ENCODE measurements around the gene RELL1. TPM values are rescaled to one million over a fixed set of nuclear protein-coding genes. Genes with fewer than 3 reads are reported as not detected.
"Not testable (repeated sequence)": the region's sequence is repeated elsewhere in the genome, so short reads cannot be mapped to it uniquely, and the experiment has no call there.

The RELL1 gene
- total RNA-seq, 1 donor from 2014 or later: 74.7 TPM

DNA sequence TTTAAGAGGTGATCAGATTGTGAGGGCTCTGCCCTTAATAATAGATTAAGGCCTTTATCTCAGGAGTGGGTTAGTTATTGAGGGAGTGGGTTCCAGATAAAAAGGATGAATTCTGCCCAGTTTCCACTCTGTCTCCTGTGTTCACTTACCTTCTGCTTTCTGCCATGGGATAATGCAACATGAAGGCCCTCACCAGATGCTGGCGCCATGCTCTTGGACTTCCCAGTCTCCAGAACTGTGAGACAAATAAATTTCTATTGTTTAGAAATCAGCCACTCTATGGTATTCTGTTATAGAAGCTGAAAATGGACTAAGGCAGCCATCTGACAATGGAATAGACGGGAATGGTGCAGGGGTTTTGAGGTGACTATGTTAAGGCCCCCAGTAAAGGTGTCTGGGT, 6.9 kb upstream of the RELL1 start:
- no peak for DNase-seq

DNA sequence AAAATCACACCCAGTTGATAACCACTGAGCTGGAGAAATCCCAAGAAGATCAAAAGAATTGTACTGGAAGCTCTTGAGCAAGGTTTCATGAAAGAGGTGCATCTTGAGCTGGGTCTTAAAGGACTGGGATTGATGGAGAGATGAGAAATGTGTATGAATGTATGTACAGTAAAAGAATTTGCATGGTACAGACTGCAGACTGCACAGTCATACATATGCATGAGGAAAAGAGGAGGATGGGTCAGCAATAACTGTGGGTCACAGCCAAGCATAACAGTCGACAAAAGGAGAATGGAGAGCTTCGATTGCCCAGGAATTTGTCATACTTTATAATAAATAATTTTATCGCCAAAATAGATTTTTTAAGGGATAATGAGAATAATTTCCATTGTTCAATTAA, 4.8 kb upstream of the RELL1 start:
- DNase-seq: no peak

DNA sequence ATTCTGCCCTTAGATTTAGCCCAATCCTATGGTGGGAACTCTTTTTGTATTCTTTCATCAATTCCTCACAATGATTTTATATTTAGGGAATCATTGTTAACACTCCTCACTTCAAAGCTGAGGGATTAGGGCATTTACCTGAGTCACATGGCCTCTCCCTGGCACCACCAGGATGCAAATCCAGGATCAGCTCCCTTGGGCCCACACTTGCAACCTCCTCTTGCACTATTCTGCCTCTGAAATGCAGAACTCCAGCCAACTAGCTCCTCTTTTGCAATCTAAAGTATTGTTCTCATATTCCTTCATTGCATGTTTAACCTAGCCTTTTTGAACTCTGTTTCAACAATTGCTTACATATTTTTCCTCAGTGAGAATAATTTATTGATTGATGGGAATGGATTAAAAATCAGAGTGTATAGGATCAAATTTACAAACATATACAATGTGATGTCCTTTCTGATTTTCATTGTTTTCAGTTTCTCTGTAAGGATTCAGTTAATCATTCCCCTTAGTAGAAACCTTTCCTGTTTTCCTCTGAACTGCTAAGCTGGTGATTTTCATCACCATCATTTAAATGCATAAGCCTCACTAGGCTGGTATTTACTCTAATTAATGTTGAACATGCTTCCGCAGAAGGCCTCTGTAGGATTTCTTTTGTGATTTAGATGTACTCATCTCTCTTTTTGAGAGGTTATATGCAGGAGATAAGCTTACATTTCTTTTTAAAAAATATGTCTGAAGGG, 3.3 kb upstream of the RELL1 start:
- DNase-seq: no peak

DNA sequence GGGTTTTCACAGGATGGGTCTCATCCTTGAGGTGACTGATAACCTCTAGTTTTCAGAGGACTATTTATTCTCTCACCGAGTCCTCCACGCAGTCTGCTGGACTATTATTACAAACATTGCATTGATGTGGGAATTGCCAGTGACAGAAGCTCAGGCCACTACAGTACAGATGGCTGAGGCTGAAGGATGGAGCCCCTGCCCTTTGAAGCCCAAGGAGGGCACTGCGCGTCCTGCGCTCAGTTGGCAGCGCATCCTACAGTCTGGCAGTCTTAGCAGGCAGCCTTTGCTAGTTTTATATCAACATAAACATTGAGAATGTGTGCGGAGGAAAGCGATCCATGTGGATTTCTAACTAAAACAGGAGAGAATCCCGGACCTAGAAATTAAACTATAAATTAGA, 1.5 kb upstream of the RELL1 start:
- no peak for DNase-seq

DNA sequence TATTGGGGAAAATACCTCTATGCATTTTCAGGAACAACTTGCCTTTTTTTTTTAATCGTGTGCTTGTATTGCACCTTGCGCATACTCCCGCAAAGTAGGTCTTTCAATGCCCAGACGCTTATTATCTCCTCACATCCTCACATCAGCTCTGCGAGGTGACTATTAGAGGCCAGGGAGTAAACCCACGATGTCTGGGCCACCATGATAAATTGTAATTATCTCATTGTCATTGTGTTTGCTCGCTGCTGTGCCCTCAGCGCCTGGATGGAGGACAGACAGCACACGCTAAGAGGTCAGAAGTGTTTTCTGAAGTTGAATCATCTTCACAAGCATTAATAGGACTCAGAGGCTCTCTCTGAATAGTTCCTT, 1.0 kb upstream of the RELL1 start:
- no peak for DNase-seq

DNA sequence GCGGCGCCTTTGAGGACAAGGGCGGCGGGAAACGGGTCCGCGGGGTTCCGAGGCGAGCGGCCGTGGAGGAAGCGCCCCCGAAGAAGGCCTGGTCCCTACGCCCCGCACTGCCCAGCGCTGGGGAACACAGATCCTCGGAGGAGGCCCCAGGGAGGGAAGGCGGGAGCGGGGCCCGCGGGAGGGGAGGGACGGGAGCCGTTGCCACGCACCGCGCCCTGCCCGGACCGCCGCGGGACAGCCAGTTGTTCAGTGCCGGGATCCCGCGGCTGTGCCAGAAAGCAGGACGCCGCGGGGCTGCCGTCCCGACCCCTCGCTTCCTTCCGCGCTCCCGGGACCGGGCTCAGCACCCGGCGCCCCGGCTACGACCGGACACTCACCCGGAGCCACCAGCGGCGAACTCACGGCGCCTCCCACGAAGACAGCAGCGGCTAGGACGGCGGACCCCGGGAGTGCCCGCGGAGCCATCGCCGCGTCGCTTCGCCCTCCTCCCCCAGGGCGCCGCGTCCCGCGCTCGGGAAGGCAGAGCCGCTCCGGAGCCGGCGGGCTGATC, 278 bp downstream of the RELL1 start:
- peak; percentile 73 for DNase-seq

DNA sequence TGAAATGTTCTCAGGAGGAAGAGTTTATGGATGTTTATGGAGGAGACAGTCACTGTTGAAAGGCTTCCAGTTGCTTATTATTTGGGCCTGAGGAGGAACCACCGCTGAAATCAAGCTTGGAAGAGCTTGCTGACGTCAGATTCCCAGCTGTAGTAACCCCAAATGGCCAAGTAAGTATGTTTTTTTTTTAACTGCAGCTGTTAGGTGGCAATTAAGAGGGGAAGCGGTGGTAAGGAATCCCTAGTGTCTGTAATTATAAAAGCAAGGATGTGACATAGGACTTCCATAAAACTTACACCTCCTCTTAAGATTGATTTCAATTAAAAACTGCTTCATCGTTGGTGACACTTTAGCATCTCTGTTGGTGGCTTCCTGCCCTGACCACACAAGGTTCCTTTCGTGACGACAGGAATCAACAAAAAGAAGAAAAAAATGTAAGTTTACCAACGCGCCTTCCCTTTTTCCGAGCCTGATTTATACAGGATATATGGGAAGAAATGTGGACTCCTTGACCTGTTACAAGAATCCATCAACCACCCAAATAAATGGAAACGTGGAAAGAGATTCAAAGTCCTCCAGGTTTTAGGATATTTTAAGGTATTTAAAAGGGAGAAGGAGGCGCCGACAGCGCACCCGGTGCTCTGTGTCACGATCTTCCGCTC, 884 bp downstream of the RELL1 start:
- peak; percentile 89 for DNase-seq

DNA sequence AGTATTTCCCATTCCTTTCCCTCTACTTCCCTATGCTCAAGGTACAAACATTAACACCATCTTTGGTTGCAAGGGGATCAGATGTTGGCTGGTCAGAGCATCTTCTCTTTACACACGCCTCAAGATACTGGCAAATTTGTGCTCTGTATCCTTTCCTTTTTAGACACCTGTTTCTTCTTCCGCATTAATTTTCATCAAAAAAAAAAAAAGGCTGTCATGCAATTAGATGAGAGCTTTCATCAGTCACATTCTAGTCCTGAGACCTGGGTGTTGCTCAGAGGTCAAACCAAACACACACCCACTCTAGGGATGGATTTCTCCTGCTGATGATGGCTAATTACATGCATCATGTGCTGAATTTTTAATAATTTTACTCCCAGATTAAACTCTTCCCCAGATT, 2.0 kb downstream of the RELL1 start:
- DNase-seq: no peak

DNA sequence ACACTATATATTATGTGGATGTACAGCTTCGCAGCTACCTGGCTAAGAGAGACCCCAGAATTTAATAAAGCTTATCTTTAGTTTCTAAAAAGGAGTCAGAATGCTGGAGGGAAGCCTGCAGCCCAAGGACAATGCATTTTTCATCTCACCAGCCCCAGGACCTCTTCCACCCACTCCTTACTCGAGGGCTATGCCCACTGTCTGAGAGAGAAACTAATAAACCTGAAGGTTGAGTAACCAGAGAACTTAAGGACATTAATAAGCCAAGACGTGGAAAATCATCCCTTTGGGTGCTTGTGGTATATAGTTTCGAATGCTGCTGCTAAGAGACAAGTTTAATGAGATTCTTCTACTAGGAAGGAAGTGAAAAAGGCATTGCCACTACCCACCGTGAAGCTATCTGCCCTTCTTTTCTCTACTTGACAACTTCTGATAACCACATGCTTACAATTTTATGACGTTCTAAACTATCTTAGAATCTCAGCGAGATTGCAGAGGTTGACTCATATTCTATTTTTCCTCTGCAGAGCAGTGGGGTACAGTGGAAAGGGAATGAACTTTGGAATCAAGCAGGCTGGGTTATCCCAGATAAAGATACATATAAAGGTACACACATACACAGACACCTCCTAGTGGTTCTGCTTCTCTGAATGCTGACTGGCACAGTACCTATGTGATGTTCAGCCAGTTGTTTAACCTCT, 3.3 kb downstream of the RELL1 start:
- no peak for DNase-seq

DNA sequence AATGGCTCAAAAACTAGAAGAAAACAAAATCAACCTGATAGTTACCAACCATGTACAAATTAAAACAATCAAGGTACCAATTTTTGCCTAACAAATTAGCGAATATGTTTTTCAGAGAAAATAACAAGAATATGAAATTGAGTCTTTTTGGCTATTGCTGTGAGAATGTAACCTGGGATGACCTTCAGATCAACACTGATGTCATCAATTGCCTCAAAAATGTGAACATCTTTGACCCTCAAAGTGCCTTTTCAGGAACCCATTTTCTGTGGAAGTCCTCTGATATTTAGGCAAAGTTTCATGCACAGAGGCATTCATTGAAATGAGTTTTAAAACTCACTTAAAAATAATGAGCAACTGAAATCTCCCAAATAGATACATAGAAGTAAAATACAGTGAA, 6.1 kb downstream of the RELL1 start:
- no peak for DNase-seq

DNA sequence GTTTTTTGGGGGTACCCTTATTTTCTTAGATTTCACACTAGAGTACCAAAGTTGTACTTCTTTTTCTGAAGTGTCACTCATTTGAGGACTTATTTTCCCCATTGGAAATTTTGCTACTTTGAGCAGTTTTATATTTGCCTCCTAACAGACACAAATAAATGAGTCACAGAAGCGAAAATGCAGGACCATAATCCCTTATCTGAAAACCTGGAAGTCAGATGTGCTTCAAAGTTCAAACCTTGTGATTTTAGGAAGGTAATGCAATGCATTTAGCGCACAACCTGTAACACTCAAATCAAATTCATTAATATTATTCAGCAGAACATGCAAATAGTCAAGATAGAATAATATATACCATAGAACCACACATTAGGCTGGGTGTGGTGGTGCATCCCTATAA, 6.9 kb downstream of the RELL1 start:
- DNase-seq: no peak

DNA sequence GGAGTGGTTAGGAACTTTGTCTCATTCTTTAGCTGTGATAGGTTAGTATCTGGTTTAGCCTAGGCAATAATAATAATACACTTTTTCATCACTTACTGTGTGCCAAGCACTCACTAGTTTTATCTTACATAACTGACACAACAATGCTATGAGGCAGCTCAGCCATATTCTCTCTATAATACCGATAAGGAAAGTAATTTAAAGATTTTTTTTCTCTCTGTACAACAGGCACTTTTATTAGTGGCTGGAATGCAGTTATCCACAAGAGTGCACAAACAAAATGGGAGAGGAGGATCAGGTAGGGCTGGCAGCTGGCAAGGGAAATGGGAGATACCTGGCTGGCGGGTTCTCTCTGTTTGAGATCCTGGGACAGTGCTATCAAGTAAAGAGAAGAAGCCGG, 7.6 kb downstream of the RELL1 start:
- DNase-seq: no peak

DNA sequence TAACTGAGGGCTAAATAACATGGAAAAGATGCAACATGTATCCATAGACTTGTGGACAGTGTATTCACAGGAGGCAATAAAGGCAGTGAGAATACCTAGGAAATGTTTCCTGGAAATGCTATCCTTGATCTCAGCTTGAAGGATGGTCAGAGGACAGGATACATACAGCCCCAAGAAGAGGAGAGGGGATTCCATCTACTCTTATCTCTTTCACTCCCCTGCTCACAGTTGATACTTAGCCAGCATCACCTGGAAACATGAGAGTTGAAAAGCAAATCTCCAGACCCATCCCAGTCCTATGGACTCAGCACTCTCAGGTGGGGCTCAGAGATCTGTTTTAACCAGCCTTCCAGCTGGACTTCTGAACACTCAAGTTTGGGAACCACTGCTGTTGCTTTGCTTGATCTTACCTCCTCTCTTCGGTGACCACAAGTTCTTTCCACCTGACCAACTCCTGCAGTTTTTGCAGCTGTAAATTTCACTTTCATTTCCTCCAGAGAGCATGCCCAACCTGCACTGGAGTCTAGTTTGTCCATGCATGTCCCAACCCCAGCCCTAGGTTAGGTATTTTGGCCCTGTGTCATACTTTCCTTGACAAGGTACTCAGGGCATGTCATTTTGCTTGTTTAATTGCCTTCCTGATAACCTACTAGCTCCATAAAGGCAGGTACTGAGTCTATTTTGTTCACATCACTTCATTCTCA, 10.4 kb downstream of the RELL1 start:
- no peak for DNase-seq

DNA sequence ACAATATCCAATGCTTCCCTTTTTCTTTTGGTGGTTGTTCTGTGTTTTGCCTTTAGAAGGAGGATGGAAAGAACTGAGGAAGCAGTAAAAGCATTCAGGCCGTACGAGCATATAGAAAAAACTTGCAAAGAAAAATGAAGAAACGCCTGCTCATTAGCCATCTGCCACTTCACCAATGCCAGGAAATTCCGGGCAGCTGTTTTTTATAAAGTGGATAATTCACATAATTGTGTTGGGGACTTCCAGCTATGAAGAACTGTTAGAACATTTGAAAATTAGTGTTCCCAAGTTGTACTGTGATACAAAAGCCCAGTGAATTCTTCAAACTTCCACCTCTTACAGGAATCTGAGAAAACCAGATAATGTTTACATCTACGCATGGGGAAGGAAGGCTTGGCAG, 11.7 kb downstream of the RELL1 start:
- peak; percentile 78 for DNase-seq

DNA sequence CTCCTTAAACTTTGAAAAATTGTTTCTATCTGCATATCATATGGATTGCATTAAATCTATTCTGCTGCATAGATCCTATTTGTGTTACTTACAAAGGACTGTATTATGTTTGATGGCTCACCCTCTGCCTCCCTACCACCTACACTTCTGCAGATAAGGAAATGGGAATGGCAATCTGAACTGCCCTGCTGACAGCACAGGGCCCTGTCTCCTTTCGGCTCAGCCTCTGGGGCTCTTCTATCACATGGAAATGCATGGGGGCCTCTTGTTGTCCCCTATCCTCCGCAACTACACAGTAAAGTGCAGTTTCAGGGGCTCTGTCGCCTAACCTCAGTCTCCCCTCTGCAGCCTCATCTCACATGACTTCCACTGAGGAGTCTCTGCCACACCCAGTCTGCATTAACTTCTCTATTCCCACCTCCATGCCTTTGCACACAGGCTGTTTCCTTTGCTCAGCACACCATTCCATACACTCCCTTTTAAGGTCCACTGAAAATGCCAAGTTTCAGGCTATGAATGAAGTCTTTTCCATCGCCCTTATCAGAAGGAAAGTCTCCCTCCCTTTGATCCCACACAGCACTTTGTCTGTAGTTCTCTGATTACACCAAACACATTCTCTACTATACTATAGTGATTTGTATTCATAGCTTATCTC, 12.5 kb downstream of the RELL1 start:
- DNase-seq: no peak

DNA sequence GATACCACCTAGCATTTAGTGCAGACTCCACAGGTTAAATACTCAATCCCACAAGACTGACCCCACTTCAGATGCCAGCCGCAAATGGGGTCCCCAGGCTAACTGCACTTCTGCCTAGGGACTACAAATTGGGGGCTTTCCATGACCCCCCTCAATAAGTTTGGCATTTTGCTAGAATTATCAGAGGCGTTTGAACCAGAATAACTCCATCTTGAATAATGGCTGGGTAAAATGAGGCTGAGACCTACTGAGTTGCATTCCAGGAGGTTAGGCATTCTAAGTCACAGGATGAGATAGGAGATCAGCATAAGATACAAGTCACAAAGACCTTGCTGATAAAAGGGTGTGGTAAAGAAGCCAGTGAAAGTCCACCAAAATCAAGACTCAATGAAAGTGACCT, 15.1 kb downstream of the RELL1 start:
- no peak for DNase-seq

DNA sequence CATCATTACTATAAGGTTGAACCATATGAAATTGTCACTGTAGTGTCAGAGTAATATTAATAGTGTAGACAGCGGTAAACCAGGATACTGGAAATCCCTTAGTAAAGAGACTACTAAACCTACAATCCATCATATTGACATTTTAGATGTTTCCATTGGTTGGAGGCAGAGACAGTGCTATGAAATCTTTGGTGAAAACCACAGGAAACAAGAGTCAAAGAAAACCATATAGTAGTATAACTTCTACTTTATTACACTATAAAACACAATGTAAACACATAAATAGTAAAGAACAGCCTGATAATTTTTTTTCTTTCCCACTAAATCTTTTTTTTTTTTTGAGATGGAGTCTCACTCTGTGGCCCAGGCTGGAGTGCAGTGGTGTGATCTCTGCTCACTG, 15.9 kb downstream of the RELL1 start:
- no peak for DNase-seq

DNA sequence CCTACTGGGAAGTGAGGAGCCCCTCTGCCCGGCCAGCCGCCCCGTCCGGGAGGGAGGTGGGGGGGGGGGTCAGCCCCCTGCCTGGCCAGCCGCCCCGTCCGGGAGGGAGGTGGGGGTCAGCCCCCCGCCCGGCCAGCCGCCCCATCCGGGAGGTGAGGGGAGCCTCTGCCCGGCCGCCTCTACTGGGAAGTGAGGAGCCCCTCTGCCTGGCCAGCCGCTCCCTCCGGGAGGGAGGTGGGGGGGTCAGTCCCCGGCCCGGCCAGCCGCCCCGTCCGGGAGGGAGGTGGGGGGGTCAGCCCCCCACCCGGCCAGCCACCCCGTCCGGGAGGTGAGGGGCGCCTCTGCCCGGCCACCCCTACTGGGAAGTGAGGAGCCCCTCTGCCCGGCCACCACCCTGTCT, 17.1 kb downstream of the RELL1 start:
- not testable (repeated sequence) for DNase-seq

DNA sequence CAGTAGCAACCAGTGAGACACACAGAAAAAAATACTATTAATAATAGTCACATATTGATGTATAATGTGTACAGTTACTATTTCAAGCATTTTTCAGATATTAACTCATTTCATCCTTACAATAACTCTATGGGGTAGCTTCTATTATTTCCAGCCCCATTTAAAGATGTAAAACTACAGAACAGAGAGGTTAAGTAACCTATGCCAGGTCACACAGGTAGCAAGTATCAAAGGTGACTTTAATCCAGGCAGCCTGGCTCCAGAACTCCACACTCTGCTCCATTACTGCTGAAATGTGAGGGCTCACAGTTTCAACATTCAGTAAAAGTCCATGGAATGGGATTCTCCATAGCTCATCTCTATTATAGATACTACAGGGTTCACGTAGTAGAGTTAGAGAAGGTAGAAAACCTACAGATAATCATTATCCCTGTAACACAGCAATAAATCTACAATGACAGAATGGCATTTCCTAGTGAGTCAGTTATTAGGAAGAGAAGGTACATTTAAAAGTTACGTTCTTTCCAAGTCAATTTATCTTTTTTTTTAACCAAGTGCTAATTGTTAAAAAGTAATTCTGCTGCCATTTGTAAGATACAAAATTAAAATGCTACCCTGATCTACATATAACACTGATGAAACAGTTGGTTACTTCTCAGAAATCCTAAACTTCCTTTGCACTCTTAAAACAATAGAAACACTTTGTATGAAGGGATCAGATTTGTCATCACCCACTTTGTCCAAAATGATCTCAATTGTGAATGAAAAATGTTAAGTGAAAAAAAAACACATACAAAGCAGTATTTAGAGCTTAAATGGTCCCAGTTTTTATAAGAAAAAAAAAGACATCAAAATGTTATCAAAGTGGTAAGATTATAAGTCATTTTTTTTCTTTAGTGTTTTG, 18.7 kb downstream of the RELL1 start:
- no peak for DNase-seq

DNA sequence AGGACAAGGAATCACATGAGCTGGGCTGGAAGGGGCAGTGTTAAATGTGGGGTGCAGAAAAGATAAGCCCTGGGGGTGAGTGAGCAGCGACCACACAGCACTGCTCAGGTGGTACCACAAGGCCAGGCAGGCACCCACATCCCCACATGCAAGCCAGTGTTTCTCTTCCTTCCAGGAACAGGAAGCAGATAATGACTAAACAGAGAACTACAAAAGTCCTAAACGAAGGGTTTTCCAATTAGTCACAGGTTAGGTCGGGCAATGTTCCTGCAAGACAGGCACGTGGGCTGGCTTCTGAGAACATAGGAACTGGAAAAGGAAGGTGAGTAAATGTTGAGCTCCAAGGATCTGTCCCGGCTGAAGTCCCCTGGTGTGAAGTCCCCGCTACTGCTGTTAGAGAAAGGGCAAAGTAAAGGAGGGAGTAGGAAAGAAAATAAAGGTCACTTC, 19.5 kb downstream of the RELL1 start:
- no peak for DNase-seq

Data from tongue (tissue), 2 donors.